Loucy (cell line): ENCODE data around the gene BLNK.

Experiments
- CTCF ChIP-seq: fragments of 200-600 bp; sonication (generic); conservative IDR thresholded peaks from 2 replicates; pipeline ENCODE4 v1.5.1; 2014; ENCODE audit warnings: mild to moderate bottlenecking, antibody characterized with exemption, low read length
- EZH2phosphoT487 ChIP-seq: fragments of 200-600 bp; IDR thresholded peaks from 2 replicates; pipeline ENCODE4 v1.6.1; 2018; ENCODE audit warnings: antibody characterized with exemption, mild to moderate bottlenecking, moderate library complexity, borderline replicate concordance

- TF ChIP-seq CTCF (no peak), EZH2phosphoT487 (no peak)
These were observed 82.5 kb downstream of the BLNK start for GRCh38 chr10:96188916-96189315.
